NCI-H748 treated with DMSO at 0.1 percent for 48 hours (cell line): ENCODE results near the gene MPP3.

Experiments
- DNase-seq: peaks from one replicate; lab custom pipeline; 2025; lab: John Stamatoyannopoulos, UW

Gene MPP3

DNA sequence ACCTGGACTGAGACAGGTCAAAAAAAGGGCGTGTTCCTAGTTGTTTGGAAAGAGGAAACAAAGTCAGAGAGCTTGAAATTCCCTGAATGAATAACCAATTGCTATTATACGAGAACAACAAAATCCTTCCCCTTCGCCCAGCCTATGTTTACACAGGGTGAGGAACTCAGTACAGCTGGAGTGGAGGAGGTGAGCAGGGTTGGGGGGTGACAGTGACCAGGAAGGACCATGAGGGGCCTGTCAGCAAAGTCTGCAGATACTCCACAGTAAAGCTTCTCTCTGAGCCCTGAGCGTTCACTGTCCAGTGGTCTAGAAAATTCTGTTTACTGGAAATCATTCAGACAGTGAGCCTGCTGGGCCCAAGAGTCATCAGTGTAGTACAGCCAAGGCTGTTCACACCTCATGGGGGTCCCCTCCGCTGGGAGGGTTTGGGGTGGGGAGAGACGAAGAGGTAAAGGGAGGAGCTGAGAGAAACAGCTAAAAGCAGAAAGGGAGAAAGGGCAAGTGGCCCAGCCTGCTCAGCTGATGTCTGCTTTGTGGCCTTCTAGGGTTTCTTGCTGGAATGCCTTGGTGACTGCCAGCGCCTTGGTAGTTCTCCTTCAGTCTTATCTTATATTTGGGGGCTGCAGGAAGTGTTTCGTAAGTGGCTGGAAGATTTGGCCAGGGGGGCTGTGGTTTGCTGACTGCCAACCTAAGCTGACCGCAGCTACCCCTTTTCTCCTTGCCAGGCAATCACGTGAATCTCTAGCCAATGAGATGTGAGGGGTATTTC is 59.9 kb downstream of the MPP3 start:
- no peak for DNase-seq

DNA sequence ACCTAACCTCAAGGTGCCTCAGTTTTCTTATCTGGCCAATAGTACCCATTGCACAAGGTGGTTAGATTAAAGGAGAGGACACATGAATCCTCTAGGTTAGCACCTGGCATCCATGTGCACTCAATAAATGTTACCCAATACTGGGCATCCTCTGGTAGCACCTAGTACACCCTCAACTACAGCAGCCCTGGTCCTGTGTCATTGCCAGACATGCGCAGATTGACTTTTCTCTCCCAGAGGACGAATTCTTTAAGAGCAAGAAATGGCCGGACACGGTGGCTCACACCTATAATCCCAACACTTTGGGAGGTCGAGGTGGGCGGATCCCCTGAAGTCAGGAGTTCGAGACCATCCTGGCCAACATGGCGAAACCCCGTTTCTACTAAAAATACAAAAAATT is 61.5 kb downstream of the MPP3 start:
- DNase-seq, result no peak

DNA sequence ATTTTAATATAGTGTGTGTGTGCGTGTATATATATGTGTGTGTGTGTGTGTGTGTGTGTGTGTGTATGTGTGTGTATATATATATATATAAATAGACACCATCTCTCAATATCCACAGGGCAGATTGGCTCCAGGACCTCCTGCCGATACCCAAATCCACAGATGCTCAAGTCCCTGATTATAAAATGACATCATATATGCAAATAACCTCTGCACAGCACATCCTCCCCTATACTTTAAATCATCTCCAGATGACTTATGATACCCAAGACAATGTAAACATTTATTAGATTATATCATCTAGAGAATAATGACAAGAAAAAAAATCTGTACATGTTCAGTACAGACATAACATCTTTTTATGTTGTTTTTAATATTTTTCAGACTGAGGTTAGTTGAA is 62.0 kb downstream of the MPP3 start:
- DNase-seq, result no peak

DNA sequence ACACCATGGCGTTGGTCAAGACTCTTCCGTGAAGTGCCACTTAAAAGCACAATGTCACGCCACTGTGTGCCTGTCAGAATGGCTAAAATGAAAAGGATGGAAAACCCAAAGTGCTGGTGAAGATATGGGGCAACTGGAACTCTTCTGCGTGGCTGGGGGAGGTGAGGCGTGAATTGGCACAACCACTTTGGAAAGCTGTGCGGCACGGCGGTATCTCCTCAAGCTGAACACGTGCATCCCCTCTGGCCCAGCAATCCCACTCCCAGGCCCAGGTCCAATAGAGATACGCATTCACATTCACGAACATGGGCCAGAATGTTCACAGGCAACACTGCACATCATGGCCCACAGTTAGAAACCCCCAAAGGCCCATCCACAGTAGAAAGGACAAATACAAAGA is 63.1 kb downstream of the MPP3 start:
- no peak for DNase-seq

DNA sequence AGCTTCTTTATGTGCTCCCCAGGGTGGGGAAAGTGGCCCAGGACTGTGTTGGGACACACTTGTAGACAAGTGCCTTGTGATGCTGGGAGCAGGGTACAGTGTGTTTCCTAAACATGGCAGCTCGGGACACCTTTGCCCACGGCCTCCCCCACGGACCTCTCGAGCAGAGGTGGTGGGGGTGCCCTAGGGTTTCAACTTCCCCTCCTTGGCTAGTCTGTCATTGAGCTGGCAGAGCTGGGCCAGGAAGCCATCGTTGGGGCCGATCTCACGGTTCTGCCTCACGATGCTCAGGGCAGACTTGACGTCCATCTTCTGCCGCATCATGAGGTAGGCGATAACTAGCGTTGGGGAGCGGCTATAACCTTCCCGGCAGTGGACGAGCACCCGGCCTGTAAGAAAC is 63.5 kb downstream of the MPP3 start:
- no peak for DNase-seq

DNA sequence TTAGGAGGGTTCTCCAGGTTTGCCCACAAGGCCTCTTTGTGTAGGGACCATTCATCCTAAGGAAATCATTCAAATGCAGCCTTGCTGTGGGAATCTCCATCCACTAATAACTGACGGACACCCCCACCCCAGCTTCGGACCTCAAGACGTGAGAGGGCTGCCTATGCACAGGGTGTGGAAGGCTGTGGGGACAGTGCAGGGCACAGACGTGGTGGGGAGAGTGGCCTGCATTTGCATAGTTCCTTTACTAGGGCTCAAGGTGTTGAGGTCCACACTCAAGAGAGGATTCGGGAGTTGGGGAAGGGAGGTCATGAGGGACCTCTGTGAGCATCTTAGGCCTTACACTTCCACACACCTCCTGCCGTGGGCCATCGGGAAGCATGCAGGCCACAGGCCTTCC is 64.0 kb downstream of the MPP3 start:
- DNase-seq, result no peak

DNA sequence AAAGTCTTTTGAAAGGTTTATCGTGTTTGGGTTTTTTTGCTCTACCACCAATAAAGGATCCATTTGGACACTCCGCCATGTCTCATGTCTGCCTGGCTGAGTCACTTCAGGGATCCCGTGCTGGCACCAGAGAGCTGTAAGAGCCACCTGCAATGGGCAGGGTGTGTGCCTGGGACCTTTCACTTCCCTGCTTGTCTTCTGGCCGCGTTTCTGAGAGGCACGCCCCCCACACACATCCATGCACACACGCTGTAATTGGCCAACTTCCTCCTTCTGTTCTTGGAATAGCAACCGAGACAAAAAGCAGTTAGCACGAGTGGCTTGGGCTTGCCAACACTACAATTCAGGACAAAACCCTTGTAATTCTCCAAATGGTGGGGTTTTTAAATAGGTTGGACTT is 64.6 kb downstream of the MPP3 start:
- no peak for DNase-seq

DNA sequence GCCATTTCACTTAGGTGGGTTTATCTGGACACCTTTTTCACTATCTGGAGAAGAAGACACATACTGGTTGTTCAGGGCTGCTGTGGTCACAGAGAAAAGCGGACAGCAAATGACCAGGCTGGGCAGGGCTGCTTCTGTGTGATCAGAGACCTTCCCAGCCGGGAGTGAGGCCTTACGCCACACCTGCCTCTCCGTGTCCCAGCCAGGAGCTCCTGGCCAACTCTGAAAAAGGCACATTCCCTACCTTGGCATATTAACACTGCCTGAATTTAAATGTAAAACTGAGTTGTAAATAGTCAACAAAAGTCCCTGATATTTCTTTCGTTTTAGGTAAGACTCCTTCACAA is 65.3 kb downstream of the MPP3 start:
- DNase-seq, result no peak

DNA sequence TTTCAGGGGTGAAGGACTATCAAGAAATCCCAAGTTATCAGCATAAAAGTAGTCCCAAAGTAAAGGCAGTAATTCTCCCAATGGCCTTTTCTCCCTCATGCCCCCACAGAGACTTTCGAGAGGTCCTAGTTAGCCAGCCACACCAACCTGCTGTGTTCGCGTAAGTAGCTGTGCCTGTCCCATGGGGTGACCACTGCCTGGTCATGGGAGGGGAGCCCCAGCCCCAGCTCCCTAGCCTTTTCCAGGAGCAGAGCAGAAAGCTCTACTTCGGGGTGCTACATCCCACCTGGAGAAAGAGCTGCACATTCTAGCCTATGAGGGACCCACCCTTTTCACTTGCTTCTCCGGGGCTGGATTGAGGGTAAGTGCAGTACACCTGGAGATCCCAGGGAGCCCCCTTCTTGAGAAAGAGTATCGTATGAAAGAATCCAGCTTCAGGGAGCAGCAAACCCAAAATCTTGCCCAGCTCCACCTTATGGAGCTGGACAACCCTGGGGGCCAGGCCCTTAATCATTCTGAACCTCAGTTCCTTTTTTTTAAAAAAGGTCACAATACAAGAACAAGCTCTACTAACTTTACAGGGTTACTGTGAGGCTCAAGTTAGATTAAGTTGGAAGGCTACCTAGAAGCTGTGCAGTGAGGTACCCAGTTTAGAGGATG is 65.8 kb downstream of the MPP3 start:
- DNase-seq, result no peak

DNA sequence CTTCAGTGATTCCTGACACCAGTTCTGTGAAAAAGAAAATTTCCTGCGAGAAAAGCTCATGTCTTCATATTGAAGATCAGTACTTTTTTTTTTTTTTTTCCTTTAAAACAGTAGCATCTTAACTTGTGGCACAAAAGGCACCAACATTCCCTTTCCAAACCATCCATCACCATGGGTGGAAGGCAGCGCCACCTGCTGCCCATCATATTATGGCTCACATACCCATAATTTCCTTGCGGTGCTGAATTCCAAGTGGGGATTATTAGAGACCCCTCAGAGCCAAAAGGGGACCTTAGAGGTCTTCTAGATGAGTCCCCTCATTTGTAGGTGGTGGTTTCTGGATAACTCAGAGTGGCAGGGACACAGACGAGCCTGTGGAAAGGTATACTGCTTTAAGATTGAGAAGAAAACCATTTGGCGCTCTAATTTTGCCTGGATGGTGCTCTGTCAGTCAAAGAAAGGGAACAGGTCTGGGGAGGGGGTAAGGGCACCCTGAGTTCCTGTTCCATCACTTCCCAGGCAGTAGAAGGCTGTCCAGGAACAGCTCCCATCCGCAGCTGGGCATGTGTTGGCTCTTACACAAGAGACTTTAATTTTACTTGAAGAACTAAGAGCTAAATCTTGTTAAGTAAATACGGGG is 66.4 kb downstream of the MPP3 start:
- DNase-seq, result peak; percentile 35

DNA sequence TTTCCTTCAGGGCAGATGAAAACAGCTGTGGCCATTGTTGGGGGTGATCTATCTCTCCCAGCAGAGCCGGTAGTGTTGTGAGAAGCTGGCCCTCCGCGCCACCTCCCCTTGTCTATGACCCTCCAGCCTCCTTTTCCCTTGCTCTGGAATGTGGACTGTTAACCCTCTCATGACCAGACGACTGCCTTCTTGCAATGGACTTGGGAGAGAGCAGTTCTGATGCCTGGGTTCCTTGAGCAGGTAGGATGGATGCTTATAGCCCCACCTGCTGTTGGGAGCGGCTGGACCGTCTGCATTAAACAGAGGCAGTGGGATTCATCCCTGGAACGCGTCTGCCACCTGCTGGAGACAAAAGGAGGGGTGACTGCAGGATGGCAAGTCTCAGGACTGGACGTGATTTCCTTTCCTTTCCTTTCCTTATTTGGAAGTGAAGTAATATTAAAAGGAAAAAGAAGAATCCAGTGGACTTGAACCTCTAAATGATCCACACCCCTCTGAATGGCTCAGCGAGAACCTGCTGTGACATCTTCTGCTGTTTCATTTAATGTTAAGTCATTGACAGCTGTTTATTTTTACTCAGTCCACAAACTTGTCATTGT is 72.6 kb downstream of the MPP3 start:
- peak; percentile 89 for DNase-seq

DNA sequence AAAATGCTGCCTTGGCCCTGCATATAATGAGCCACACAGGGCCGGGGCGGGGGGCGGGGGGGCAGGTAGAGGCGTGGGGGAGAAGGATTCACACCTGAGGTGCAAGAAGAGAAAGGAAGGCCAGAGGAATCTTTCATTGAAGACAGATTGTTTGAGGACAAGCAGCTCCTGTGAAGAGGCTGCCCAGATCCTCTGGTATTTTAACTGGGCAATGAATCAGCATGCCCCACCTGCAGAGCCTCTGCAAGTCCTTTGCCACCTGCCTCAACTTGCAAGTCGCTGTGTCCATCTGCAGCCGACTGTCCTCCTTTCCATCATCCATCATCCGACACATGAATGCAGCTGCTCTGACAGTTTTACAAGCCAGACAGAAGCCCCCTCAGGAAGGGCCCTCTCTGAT is 73.1 kb downstream of the MPP3 start:
- no peak for DNase-seq

DNA sequence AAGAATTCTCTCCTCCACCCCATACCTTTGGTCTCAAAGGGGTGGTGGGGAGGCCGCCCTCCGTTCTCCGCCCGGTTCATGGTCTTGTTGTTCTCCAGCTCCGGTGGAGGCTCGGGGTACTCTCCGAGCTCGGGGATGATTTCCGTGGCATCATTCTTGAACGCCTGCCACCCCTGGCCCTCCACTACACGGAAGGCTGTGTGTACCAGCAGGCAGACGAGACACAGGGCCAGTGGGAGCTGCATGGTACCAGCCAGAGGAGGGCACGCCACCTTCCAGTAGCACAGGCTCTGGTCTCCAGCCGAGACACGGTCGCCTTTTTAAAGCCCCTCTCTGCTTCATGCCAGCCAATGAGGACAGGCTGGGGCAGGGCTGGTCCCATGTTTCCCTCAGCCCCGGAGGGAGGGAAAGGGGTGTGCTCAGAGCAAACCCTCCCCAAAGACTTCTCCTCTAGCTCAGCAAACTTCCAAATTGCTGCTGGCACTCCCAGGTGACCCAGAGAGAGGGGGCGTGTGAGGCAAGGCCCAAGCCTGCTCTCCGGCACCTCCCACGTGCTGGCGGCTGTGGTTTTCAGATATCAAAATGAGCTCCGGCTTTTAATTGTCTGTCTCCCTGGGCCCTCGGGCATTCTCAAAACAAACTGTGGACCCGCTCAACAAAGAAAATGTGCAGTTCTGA is 74.3 kb downstream of the MPP3 start, which contains the start of gene SOST:
Gene SOST (minus strand): TSS at position 295 of the 678 bp plus-strand sequence. CDS start 50 bp downstream, at position 245.
- DNase-seq, result no peak

DNA sequence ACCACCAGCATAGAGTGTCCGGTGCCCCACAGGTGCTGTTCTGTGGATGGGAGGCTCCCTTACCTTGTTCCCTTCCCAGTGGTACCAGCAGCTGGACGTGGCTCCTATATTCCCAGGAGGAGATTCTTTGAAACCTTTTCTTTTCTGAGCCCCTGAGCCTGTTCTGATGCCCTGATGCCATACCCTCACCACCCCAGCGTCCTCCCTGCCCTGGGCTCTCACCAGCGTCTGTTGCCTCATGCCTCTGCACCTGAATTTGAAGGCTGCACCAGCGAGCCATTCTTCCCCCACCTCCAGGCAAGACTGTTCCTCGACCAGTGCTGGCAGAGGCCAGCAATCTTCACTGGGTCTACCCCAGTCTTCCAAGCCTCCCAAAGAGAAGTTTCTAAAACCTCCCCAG is 74.9 kb downstream of the MPP3 start:
- no peak for DNase-seq

DNA sequence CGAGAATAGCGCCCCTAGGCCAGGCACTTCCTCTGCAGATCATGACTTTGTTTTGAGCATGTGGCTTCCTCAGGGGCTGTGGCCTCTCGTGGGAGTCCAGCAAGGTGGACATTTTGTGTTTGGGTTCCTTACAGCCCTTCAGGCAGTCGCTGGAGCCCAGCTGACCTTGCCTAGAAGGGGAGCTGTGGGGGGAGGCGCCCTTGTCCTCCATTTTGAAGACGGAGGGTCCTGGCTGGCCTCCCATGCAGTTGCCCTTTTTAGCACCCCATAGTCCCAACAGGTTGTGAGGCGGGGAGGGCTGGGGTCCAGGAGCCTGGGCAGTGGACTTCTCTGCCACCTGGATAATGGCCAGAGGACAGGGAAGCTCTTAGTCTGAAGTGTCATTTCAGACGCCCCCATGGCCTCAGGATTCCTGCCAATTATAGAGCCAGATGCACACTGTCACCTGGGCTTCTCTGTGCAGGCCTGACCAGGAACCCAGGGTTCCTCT is 75.7 kb downstream of the MPP3 start:
- no peak for DNase-seq

DNA sequence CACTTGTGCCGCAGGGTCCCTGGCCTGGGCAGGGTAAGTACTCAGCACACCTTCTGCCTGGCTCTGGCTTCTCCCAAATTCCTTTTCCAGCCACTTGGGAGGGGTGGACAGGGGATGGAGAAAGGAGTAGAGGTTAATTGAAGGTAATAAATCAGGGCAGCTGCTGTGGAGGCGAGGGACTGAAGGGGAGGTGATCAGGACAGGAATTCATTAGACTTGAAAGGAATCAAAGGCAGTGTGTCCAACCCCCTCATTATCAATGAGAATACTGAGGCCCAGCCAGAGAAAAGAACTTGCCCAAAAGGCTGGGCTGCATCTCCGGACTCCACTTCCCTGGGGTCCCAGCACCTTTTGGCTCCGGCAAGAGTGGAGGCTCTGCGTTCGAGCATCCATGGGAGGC is 76.7 kb downstream of the MPP3 start:
- no peak for DNase-seq

DNA sequence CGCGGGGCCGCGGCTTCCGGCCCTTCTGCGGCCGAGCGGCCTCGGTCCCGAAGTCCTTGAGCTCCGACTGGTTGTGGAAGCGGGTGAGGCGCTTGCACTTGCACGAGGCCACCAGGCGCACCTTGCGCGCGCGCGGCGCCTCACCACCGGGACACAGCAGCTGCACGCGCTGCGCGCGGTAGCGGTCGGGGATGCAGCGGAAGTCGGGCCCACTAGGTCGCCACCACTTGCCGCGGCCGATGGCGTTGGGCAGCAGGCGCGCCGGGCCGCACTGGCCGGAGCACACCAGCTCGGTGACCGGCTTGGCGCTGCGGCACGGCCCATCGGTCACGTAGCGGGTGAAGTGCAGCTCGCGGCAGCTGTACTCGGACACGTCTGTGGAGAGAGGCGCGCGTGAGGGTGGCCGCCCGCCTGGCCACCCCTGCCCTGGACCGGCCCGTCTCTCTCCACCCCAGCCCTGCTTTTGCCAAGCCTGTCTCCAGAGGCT is 77.5 kb downstream of the MPP3 start:
- DNase-seq, result no peak

DNA sequence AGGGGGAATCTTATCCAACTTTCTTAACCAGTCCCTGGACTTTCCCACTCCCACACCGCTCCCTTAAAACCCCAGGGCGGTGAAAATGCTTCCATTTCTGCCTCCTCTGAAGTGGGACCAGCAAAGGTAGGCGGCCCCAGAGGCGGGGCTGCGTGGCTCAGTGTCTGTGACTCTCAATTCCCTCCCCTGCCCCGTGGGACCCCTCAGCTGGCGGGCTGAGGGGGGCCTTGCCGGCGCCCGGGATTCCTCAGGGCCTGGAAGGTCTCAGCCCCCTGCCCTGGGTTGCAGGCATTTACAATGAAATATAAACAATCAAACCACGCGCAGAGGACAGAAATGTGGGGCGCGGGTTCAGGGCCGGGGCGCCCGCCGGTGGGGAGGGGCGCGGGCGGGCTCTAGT is 78.0 kb downstream of the MPP3 start:
- no peak for DNase-seq

DNA sequence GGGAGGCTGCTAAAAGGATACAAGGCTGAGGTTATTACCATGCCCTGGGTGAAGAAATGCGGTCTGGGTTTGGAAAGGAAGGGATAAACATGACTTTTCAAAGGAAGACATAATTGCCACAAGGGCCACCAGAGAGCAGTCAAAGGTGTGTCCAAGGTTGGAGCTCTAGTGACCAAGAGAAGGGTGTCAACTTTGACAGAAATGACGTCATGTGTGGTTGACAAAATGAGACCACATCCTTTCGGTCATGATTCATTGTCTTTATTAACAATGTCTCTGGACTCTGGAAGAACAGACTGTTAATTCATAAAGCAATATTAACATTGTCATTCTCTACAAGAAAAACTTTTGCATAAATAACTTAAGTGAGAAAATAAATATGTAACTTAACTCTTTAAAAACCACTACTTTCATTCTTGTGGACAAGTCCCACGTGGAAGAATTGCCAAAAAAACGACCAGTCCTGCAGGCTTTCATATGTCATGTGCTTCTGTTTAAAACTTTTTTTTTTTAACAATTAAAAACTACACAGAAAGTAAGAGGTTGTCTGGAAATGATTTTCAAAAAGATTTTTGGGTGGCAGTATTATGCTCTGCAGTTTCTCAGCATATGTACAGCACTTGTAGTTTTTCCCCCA is 79.3 kb downstream of the MPP3 start:
- no peak for DNase-seq
